Adrenal gland (tissue), 5 donors: ENCODE results near the gene ADAM33.

Experiments used
- CTCF ChIP-seq, 6 experiments: fragments of 450-650 bp in 4 of 6; fragments of 200-600 bp in 2 of 6; sonication (generic) in 1 of 6; IDR thresholded peaks; 1 replicate in 5 of 6; 2 replicates in 1 of 6; pipeline versions ENCODE4 v1.5.1 to v1.8.0; 2016 to 2021; ENCODE audit warnings: antibody characterized with exemption in 6 of 6, mild to moderate bottlenecking in 2 of 6, moderate library complexity in 1 of 6
- POLR2A ChIP-seq, 2 donors: fragments of 450-650 bp; IDR thresholded peaks; one replicate each; pipeline ENCODE4 v1.6.1; 2017; ENCODE audit warnings: antibody characterized with exemption in 2 of 2, mild to moderate bottlenecking in 2 of 2, moderate library complexity in 1 of 2
- donor health status: DM: no; HTN: no; CAD: no.

DNA sequence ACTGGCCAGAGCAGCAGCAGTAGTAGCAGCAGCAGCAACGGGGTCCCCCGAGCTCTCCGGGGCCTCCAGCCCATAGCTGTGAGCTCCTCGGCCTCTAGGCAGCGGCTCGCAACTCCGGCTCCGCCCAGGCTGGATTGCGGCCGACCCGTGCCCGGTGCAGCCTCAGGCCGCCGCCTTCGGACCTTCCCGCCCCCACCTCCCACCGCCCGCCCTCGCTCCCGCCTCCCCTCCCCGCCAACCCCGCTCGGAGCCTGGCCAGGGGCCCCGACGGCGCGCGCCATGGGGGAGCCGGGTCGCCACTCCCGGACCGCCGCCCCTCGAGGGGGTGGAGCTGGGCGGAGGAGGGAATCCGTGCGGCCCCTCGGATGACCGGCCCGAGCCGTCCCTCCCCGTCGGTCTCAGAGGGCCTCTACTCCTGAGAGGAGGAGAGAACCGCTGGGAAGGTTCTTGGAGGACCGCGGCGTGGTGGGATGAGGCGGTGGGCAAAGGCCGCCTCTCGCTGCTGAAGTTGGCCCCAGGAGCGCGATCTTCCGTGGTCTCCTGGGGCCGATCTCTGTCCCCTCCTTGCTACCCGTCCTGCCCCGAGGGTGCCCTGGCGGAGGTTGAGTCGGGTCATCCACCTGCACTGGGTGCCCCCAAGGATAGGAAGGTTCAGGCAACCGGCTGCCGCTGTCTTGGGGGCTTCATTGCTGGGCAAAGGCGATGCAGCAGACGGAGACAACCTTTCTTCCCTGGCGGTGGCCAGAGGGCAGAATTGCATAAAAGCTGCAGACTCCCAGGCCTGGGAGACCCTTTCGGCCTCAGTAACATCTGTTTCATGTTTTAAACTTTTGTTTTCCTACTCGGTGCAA is at the start of gene ADAM33:
- TF ChIP-seq CTCF (IDR thresholded peaks at IDR 0.05) (no peak), POLR2A (IDR thresholded peaks at IDR 0.05) (no peak)
